ENCODE measurements around the gene SORCS1. TPM values are rescaled to one million over a fixed set of nuclear protein-coding genes. Genes with fewer than 3 reads are reported as not detected.

SORCS1 gene
- polyA plus RNA-seq, 3 donors = 0.09 TPM; not detected in 2

GRCh38 chr10:106635947-106636346 is 528.6 kb downstream of the SORCS1 start:
- no peaks in the 10 kb centered on the region for H3K36me3 ChIP-seq (replicated peaks in 1 of 2; ENCODE audit: control insufficient read depth in 1 of 2, insufficient read depth in 2 of 2, low read length in 2 of 2)
- H4K20me1 ChIP-seq (ENCODE audit: insufficient read depth, low read length) = no peaks in the 10 kb centered on the region
- Mint-ChIP-seq H3K9me3 (no peaks in the 10 kb centered on the region), H3K4me1 (no peaks in the 10 kb centered on the region), H3K27ac (no peak overlapping the region), H3K36me3 (no peaks in the 10 kb centered on the region), H3K4me3 (no peak overlapping the region), H3K27me3 (ENCODE audit: low read depth in 3 of 3) (no peaks in the 10 kb centered on the region)
- no peak for DNase-seq
- H3K4me3 ChIP-seq (replicated peaks in 1 of 3; ENCODE audit: low read depth in 2 of 3, low read length in 3 of 3) = no peak overlapping the region
- H3K9ac ChIP-seq (ENCODE audit: insufficient read depth, low read length, poor library complexity, severe bottlenecking) = no peak overlapping the region
- H3K27ac ChIP-seq (ENCODE audit: low read depth in 1 of 2, low read length in 2 of 2) = no peak overlapping the region
- no peak for TF ChIP-seq CTCF (IDR thresholded peaks at IDR 0.05)
- WGBS (ENCODE audit: insufficient coverage) = 90% methylated on average over 4 of the region's 6 CpGs
- no peak overlapping the region for H2AFZ ChIP-seq (ENCODE audit: insufficient read depth, low read depth, low read length, poor library complexity, severe bottlenecking)
- H3K4me1 ChIP-seq (ENCODE audit: control insufficient read depth in 1 of 2, insufficient read depth in 2 of 2, low read length in 2 of 2) = no peaks in the 10 kb centered on the region
- intact Hi-C loops (cut with micrococcal nuclease) = no loop called here
- no peak overlapping the region for H3K4me2 ChIP-seq (replicated peaks; ENCODE audit: extremely low read depth, low read length, poor library complexity, severe bottlenecking)
- H3K79me2 ChIP-seq (ENCODE audit: insufficient read depth, low read length) = no peaks in the 10 kb centered on the region
- H3K27me3 ChIP-seq (ENCODE audit: control insufficient read depth in 2 of 2, insufficient read depth in 2 of 2, low read length in 2 of 2) = no peaks in the 10 kb centered on the region
- H3K9me3 ChIP-seq (replicated peaks in 1 of 2; ENCODE audit: control insufficient read depth in 1 of 2, insufficient read depth in 1 of 2, low read length in 2 of 2) = no peaks in the 10 kb centered on the region

- Histone ChIP-seq H3K27ac (ENCODE audit: low read depth in 1 of 2, low read length in 2 of 2) (no peak overlapping the region), H3K27me3 (ENCODE audit: control insufficient read depth in 2 of 2, insufficient read depth in 2 of 2, low read length in 2 of 2) (no peaks in the 10 kb centered on the region), H3K4me2 (replicated peaks; ENCODE audit: extremely low read depth, low read length, poor library complexity, severe bottlenecking) (no peak overlapping the region), H3K4me1 (ENCODE audit: control insufficient read depth in 1 of 2, insufficient read depth in 2 of 2, low read length in 2 of 2) (no peaks in the 10 kb centered on the region), H3K4me3 (replicated peaks in 1 of 3; ENCODE audit: low read depth in 2 of 3, low read length in 3 of 3) (no peak overlapping the region), H3K9me3 (replicated peaks in 1 of 2; ENCODE audit: control insufficient read depth in 1 of 2, insufficient read depth in 1 of 2, low read length in 2 of 2) (no peaks in the 10 kb centered on the region), H2AFZ (ENCODE audit: insufficient read depth, low read depth, low read length, poor library complexity, severe bottlenecking) (no peak overlapping the region), H4K20me1 (ENCODE audit: insufficient read depth, low read length) (no peaks in the 10 kb centered on the region), H3K79me2 (ENCODE audit: insufficient read depth, low read length) (no peaks in the 10 kb centered on the region), H3K9ac (ENCODE audit: insufficient read depth, low read length, poor library complexity, severe bottlenecking) (no peak overlapping the region), H3K36me3 (replicated peaks in 1 of 2; ENCODE audit: control insufficient read depth in 1 of 2, insufficient read depth in 2 of 2, low read length in 2 of 2) (no peaks in the 10 kb centered on the region)
- Mint-ChIP-seq H3K27me3 (ENCODE audit: low read depth in 3 of 3) (peaks cover 0 to 2% (median 1%) of the 10 kb centered on the region in 3 donors), H3K36me3 (no peaks in the 10 kb centered on the region), H3K27ac (no peak overlapping the region), H3K9me3 (no peaks in the 10 kb centered on the region), H3K4me3 (no peak overlapping the region), H3K4me1 (no peaks in the 10 kb centered on the region)
- intact Hi-C loops (cut with micrococcal nuclease) = no loop called here
- WGBS (ENCODE audit: insufficient coverage) = no CpG with 5 or more reads among the region's 3 CpGs
- TF ChIP-seq CTCF (IDR thresholded peaks at IDR 0.05) = no peak
- DNase-seq = no peak
Measured at GRCh38 chr10:106631016-106631702, 533.3 kb downstream of the SORCS1 start.

Measured in CD14-positive monocyte (primary cell).